Gastroesophageal sphincter (tissue), 4 donors: ENCODE data around the gene GNAI2. TPM values are rescaled to one million over a fixed set of nuclear protein-coding genes. Genes with fewer than 3 reads are reported as not detected.
"Not testable (repeated sequence)": the region's sequence is repeated elsewhere in the genome, so short reads cannot be mapped to it uniquely, and the experiment has no call there.

Experiments
- ATAC-seq: fragments of 150-250 bp; one replicate; pipeline ENCODE4 v1.9.1; 2016; ENCODE audit warnings: mild to moderate bottlenecking, moderate library complexity
- H3K27ac ChIP-seq, 4 donors: fragments of 200-600 bp; sonication (generic) in 3 of 4; 1 replicate in 3 of 4; 2 replicates in 1 of 4; pipeline ENCODE4 v1.5.1; 2016 to 2019
- H3K27me3 ChIP-seq: fragments of 200-600 bp; sonication (generic); one replicate; pipeline ENCODE4 v1.5.1; 2019
- H3K36me3 ChIP-seq, 2 donors: fragments of 200-600 bp; sonication (generic); one replicate each; pipeline ENCODE4 v1.5.1; 2019; ENCODE audit warnings: control low read depth in 1 of 2
- H3K4me1 ChIP-seq, 3 donors: fragments of 200-600 bp; sonication (generic); 1 replicate in 2 of 3; 2 replicates in 1 of 3; pipeline ENCODE4 v1.5.1; 2016 to 2019; ENCODE audit warnings: control low read depth in 2 of 3
- H3K4me3 ChIP-seq, 2 donors: fragments of 200-600 bp; sonication (generic); one replicate each; pipeline ENCODE4 v1.5.1; 2019; ENCODE audit warnings: mild to moderate bottlenecking in 1 of 2, moderate library complexity in 1 of 2
- H3K9me3 ChIP-seq, 3 donors: fragments of 200-600 bp; sonication (generic); one replicate each; pipeline ENCODE4 v1.5.1; 2017 to 2019; ENCODE audit warnings: control low read depth in 2 of 3
- CTCF ChIP-seq, 4 experiments: fragments of 200-600 bp in 2 of 4; fragments of 450-650 bp in 2 of 4; sonication (generic) in 1 of 4; IDR thresholded peaks; one replicate each; pipeline ENCODE4 v1.5.1; 2017 to 2019; ENCODE audit warnings: antibody characterized with exemption in 4 of 4, mild to moderate bottlenecking in 2 of 4, moderate library complexity in 2 of 4
- EP300 ChIP-seq: sonication (generic); formaldehyde crosslinking; IDR thresholded peaks from one replicate; pipeline ENCODE4 v1.6.1; 2017; ENCODE audit warnings: antibody characterized with exemption, mild to moderate bottlenecking
- POLR2A ChIP-seq, 2 donors: fragments of 450-650 bp; IDR thresholded peaks; one replicate each; pipeline ENCODE4 v1.6.1; 2017; ENCODE audit warnings: antibody characterized with exemption in 2 of 2, mild to moderate bottlenecking in 2 of 2, moderate library complexity in 1 of 2
- POLR2AphosphoS5 ChIP-seq: sonication (generic); formaldehyde crosslinking; IDR thresholded peaks from one replicate; pipeline ENCODE4 v1.6.1; 2017; ENCODE audit warnings: antibody characterized with exemption
- WGBS, 2 donors: methylation state at CpG; one replicate each; pipeline ENCODE4 v1.1.5; 2018; ENCODE audit warnings: low coverage in 1 of 2; 5-methylcytosine and 5-hydroxymethylcytosine counted together
- total RNA-seq, 4 donors: library from RNA; depleted of rRNA; stranded (reverse); fragments of >200 nt; gene quantifications; one replicate each; pipeline ENCODE4 v1.1.0, GENCODE V29; 2016

GNAI2 gene
- total RNA-seq, 4 donors from 2014 or later: 172 to 262 (median 222) TPM

- no peak for TF ChIP-seq CTCF (IDR thresholded peaks at IDR 0.05)
- H3K27me3 ChIP-seq: peaks cover 28% of the 10 kb centered on the region
- peak; percentile 21 for ATAC-seq
- no peak within 1 kb of the TSS for H3K4me3 ChIP-seq
- no peaks in the 10 kb centered on the region for H3K9me3 ChIP-seq
- peaks cover 0 to 36% (median 11%) of the 10 kb centered on the region in 3 donors for H3K4me1 ChIP-seq
- H3K36me3 ChIP-seq: peaks cover 0 to 27% of the 10 kb centered on the region in 2 donors
- peak within 1 kb of the TSS in 2 of 4 donors; percentile 18 to 38 for H3K27ac ChIP-seq
- WGBS, 2 donors: no CpG with 5 or more reads among the region's 2 CpGs
These were observed 42.8 kb downstream of the GNAI2 start, which contains the start of gene LSMEM2 for GRCh38 chr3:50278880-50279224. TSS of gene LSMEM2 (plus strand) at chr3:50279087. CDS start at chr3:50279114, 27 bp downstream.

DNA sequence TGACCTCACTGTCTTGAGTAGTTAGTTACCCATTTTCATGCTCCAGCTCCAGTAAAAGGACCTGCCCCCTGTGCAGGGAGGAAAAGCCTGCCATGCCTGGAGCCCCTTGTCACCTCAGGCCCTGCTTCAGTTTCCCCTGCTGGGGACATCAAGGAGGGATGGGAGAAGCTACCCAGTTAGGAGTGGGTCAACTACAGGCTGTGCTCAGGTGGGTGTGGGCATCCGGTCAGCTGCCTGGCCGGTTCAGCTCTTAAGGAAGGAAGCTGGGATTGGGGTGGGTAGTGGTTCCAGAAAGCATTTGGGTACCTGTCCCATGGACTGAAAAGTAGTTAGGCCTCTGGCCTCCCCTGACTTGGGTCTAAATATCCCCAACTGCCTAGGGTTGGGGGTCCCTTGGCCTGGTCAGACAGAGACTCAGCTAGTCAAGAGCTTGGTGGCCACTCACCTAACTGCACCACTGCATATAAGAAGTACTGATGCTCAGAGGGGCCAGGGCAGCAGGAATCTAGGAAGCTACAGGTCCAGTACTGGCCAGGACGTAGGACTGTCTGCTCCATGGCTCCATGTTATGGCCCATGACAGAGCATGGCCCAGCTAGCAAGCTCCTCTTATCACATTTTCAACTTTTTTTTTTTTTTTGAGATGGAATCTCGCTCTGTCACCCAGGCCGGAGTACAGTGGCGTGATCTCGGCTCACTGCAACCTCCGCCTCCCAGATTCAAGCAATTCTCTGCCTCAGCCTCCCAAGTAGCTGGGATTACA lies 43.4 kb downstream of the GNAI2 start:
- peaks cover 27% of the 10 kb centered on the region for H3K27me3 ChIP-seq
- peaks cover 0 to 30% (median 5%) of the 10 kb centered on the region in 3 donors for H3K4me1 ChIP-seq
- no peaks in the 10 kb centered on the region for H3K9me3 ChIP-seq
- TF ChIP-seq CTCF (IDR thresholded peaks at IDR 0.05) (no peak), POLR2AphosphoS5 (no peak), POLR2A (IDR thresholded peaks at IDR 0.05) (no peak), EP300 (no peak)
- peaks cover 0 to 27% of the 10 kb centered on the region in 2 donors for H3K36me3 ChIP-seq
- peak overlapping the region in 1 of 4 donors; percentile 38 for H3K27ac ChIP-seq
- no peak overlapping the region for H3K4me3 ChIP-seq
- ATAC-seq: no peak
- WGBS, 2 donors: 97% methylated on average over 5 of the region's 8 CpGs; no CpG with 5 or more reads in 1 of the 2 donors

GRCh38 chr3:50284121-50284520 lies 48.1 kb downstream of the GNAI2 start:
- 51 to 75% methylated on average over 2 to 6 of the region's 6 CpGs for WGBS, 2 donors
- not testable (repeated sequence) for H3K4me1 ChIP-seq

DNA sequence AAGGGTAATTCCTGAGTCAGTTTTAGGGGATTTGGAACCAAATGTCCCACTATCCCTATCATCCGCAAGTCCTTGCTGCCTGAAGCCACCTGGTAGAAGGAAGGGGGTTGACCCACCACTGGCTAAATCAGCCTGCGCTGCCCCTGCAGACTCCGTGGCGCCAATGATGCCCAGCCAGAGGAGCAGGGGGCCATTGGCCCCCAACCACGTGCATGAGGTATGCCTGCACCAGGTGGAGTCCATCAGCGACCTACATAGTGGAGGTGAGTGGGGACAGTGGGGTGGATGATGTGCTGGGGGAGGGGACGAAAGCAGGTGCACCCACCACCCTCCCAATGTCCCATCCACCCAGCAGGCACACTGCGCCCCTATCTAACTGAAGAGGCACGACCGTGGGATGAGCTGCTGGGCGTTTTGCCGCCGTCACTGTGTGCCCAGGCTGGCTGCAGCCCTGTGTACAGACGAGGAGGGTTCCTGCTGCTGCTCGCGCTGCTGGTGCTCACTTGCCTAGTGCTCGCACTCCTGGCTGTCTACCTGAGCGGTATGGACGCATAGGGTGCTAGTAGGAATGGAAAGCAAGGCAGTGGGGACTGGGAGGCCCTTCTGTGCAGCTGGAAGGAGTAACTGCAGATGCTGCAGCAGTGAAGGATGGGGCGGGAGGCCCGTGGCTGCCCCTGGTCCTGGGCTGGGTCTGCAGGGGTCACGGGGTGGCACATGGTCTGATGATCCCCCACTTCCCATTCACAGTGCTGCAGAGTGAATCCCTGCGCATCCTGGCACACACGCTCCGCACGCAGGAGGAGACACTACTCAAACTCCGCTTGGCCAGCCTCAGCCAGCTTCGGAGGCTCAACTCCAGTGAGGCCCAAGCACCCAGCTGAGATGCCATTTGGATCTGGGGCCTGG lies 50.6 kb downstream of the GNAI2 start:
- no peak for TF ChIP-seq POLR2A (IDR thresholded peaks at IDR 0.05)
- no peak for TF ChIP-seq EP300
- no peak for TF ChIP-seq CTCF (IDR thresholded peaks at IDR 0.05)
- TF ChIP-seq POLR2AphosphoS5: no peak
- no peaks in the 10 kb centered on the region for H3K27me3 ChIP-seq
- no peak overlapping the region for H3K4me3 ChIP-seq
- 73% methylated on average over 6 of the region's 28 CpGs; no CpG with 5 or more reads in 1 of the 2 donors for WGBS, 2 donors
- H3K27ac ChIP-seq: no peak overlapping the region
- ATAC-seq: no peak
- H3K9me3 ChIP-seq: no peaks in the 10 kb centered on the region
- peaks cover 0 to 46% of the 10 kb centered on the region in 2 donors for H3K36me3 ChIP-seq
- peaks cover 0 to 16% (median 6%) of the 10 kb centered on the region in 3 donors for H3K4me1 ChIP-seq

More at GRCh38 chr3:50284121-50284520, 48.1 kb downstream of the GNAI2 start:
- not testable (repeated sequence) for H3K4me3 ChIP-seq, H3K27me3 ChIP-seq, H3K27ac ChIP-seq, H3K9me3 ChIP-seq, ATAC-seq
- peaks cover 0 to 31% of the 10 kb centered on the region in 2 donors for H3K36me3 ChIP-seq

GRCh38 chr3:50287262-50287661 lies 51.3 kb downstream of the GNAI2 start:
- no peak overlapping the region for H3K4me3 ChIP-seq
- no peak for ATAC-seq
- TF ChIP-seq CTCF (IDR thresholded peaks at IDR 0.05): no peak
- WGBS, 2 donors: 80% methylated on average over 1 of the region's 1 CpG; no CpG with 5 or more reads in 1 of the 2 donors
- H3K9me3 ChIP-seq: no peaks in the 10 kb centered on the region
- H3K4me1 ChIP-seq: peaks cover 0 to 18% (median 6%) of the 10 kb centered on the region in 3 donors
- no peak overlapping the region for H3K27ac ChIP-seq
- H3K27me3 ChIP-seq: no peaks in the 10 kb centered on the region
- H3K36me3 ChIP-seq: peaks cover 0 to 46% of the 10 kb centered on the region in 2 donors
